Measurements from ENCODE around the gene BIVM.

GRCh38 chr13:102877303-102877702 is 78.4 kb downstream of the BIVM start:
- TF ChIP-seq POLR2A (IDR thresholded peaks at IDR 0.05; ENCODE audit: low read depth) = no peak
- TF ChIP-seq CTCF (IDR thresholded peaks at IDR 0.05) = no peak

All from esophagus muscularis mucosa (tissue), 3 donors.